HepG2 (cell line): Measurements from ENCODE around the gene CORO1C. TPM values are rescaled to one million over a fixed set of nuclear protein-coding genes. Genes with fewer than 3 reads are reported as not detected.

Source experiments
- ARNTL ChIP-seq: sonication (generic); formaldehyde crosslinking; IDR thresholded peaks from 2 replicates; pipeline ENCODE4 v1.4.0; 2020; ENCODE audit warnings: mild to moderate bottlenecking, missing genetic modification reagents
- ASH2L ChIP-seq: fragments of 300-600, 200-600 bp; sonication (generic); IDR thresholded peaks from 2 replicates; pipeline ENCODE4 v1.7.0; 2017; ENCODE audit warnings: low read depth, mild to moderate bottlenecking, moderate library complexity, mixed read lengths, low read length; ENCODE audit not compliant: insufficient read length
- CBFB ChIP-seq: sonication (generic); formaldehyde crosslinking; IDR thresholded peaks from 2 replicates; pipeline ENCODE4 v1.4.0; 2020; ENCODE audit warnings: missing genetic modification reagents
- FOXA1 ChIP-seq, 2 experiments: fragments of 450-650 bp in 1 of 2; sonication (generic) in 1 of 2; formaldehyde crosslinking in 1 of 2; IDR thresholded peaks; 2 replicates each; pipeline versions ENCODE4 v1.4.0 to v1.6.1; 2016 to 2020; ENCODE audit warnings: missing genetic modification reagents in 1 of 2
- KDM3A ChIP-seq: IDR thresholded peaks from 2 replicates; pipeline ENCODE4 v1.6.1; 2018; ENCODE audit warnings: low read depth, missing compliant biosample characterization
- LCORL ChIP-seq, 2 experiments: fragments of 450-650 bp in 1 of 2; sonication (generic) in 1 of 2; formaldehyde crosslinking in 1 of 2; IDR thresholded peaks; 2 replicates each; pipeline versions ENCODE4 v1.5.0 to v1.6.1; 2017 to 2020; ENCODE audit warnings: antibody characterized with exemption in 1 of 2, missing genetic modification reagents in 1 of 2
- RBAK ChIP-seq: sonication (generic); formaldehyde crosslinking; IDR thresholded peaks from 2 replicates; pipeline ENCODE4 v1.5.1; 2020; ENCODE audit warnings: mild to moderate bottlenecking, missing genetic modification reagents
- SP2 ChIP-seq: sonication (generic); formaldehyde crosslinking; IDR thresholded peaks from 2 replicates; pipeline ENCODE4 v1.5.1; 2020; ENCODE audit warnings: mild to moderate bottlenecking, missing genetic modification reagents
- TOPORS ChIP-seq: sonication (generic); formaldehyde crosslinking; IDR thresholded peaks from 2 replicates; pipeline ENCODE4 v1.8.0; 2023; ENCODE audit warnings: mild to moderate bottlenecking, missing genetic modification reagents
- ZEB1 ChIP-seq: IDR thresholded peaks from 2 replicates; pipeline ENCODE4 v1.6.1; 2012; ENCODE audit warnings: mild to moderate bottlenecking, low read depth, inconsistent platforms; ENCODE audit not compliant: insufficient replicate concordance
- ZNF12 ChIP-seq: sonication (generic); formaldehyde crosslinking; IDR thresholded peaks from 2 replicates; pipeline ENCODE4 v1.5.0; 2020; ENCODE audit warnings: missing genetic modification reagents
- ZNF263 ChIP-seq: sonication (generic); formaldehyde crosslinking; IDR thresholded peaks from 2 replicates; pipeline ENCODE4 v1.4.0; 2020; ENCODE audit warnings: missing genetic modification reagents
- ZNF589 ChIP-seq: sonication (generic); formaldehyde crosslinking; conservative IDR thresholded peaks from 2 replicates; pipeline ENCODE4 v1.8.0; 2022; ENCODE audit warnings: mild to moderate bottlenecking, moderate library complexity, missing genetic modification reagents
- ZSCAN20 ChIP-seq: sonication (generic); formaldehyde crosslinking; IDR thresholded peaks from 2 replicates; pipeline ENCODE4 v1.4.0; 2020; ENCODE audit warnings: missing genetic modification reagents, mild to moderate bottlenecking, borderline replicate concordance
- polyA plus RNA-seq, 8 experiments: library from polyadenylated mRNA; depleted of rRNA in 3 of 8; stranded (reverse) in 7 of 8; unstranded in 1 of 8; fragments of >200 nt; fragmentation: Illumina TruSeq in 4 of 8; extraction: Trizol in 4 of 8; gene quantifications; 2 replicates each; pipeline versions ENCODE4 v1.2.1 to v1.2.3, GENCODE V29; 2011 to 2016; ENCODE audit warnings: low read depth in 4 of 8, missing spikeins in 1 of 8, mixed read lengths in 1 of 8; ENCODE audit not compliant: insufficient read depth in 1 of 8
- total RNA-seq, 5 experiments: library from RNA; depleted of rRNA; stranded (reverse); fragments of >200 nt; fragmentation: Illumina TruSeq; extraction: Trizol; gene quantifications; 2 replicates each; pipeline ENCODE4 v1.2.3, GENCODE V29; 2016; ENCODE audit warnings: low read depth in 1 of 5
- TF ChIP-seq, protein P1 (sequence below): sonication (generic); formaldehyde crosslinking; IDR thresholded peaks from 2 replicates; pipeline ENCODE4 v1.5.1; 2020; ENCODE audit warnings: mild to moderate bottlenecking, moderate library complexity, missing genetic modification reagents
- TF ChIP-seq, protein P2 (sequence below): IDR thresholded peaks from 2 replicates; pipeline ENCODE4 v1.6.1; 2016; ENCODE audit warnings: missing genetic modification reagents, missing compliant biosample characterization
- TF ChIP-seq, protein P3 (sequence below): sonication (generic); formaldehyde crosslinking; IDR thresholded peaks from 2 replicates; pipeline ENCODE4 v1.4.0; 2020; ENCODE audit warnings: missing genetic modification reagents
- TF ChIP-seq, protein P4 (sequence below): sonication (generic); formaldehyde crosslinking; IDR thresholded peaks from 2 replicates; pipeline ENCODE4 v1.4.0; 2020; ENCODE audit warnings: missing genetic modification reagents

CORO1C gene
- total and polyA plus RNA-seq, 2 of the 13 experiments (the other 11 are each of a cell fraction or from before 2014, with no cell fraction given) = 73.7 to 131 TPM

DNA sequence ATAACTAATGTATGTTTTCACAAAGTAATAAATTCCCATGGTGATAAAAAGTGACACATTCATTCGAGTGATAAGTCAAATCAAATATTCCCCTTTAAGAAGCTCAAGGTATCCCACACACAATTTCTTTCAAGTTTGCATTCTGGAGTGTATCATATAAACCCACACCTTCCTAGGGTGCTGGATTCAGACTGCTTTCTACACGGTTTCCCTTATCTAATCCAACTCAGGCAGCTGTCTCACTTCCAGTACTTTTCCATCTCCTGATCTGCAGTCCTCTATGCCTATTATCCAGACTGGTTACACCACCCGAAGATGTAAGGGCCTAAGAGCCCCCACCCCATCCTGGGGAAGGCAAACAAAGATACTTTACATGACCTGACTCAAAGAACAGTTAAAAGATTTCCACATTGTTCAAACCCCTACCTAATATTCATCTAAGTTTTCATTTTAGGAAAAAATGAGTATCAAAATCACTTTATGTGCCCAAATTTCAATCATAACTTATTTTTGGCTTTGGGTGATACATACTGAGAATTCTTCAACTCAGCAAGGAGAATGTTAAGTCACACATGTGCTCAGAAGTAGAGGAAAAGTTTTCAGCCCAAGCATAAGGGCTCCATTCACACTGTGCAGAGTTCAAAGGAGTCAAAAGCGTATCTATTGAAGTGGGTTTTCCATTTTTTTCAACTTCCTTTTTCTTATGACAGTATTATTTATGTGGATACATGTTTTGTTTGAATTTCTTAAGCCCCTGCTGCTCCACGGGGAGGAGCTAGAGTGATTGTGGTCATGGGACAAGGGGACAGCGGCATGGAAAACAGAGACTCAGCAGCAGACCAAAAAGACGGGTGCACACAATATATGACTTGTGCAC, 41.8 kb downstream of the CORO1C start (continued):
- TF ChIP-seq, protein P1, sequence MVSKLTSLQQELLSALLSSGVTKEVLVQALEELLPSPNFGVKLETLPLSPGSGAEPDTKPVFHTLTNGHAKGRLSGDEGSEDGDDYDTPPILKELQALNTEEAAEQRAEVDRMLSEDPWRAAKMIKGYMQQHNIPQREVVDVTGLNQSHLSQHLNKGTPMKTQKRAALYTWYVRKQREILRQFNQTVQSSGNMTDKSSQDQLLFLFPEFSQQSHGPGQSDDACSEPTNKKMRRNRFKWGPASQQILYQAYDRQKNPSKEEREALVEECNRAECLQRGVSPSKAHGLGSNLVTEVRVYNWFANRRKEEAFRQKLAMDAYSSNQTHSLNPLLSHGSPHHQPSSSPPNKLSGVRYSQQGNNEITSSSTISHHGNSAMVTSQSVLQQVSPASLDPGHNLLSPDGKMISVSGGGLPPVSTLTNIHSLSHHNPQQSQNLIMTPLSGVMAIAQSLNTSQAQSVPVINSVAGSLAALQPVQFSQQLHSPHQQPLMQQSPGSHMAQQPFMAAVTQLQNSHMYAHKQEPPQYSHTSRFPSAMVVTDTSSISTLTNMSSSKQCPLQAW = no peak
- TF ChIP-seq, protein P2, sequence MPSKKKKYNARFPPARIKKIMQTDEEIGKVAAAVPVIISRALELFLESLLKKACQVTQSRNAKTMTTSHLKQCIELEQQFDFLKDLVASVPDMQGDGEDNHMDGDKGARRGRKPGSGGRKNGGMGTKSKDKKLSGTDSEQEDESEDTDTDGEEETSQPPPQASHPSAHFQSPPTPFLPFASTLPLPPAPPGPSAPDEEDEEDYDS = no peak
- peak; percentile 22; the same call in 1 of the 2 replicates for TF ChIP-seq ZNF12 (CRISPR knock-in tag)
- TF ChIP-seq, protein P3, sequence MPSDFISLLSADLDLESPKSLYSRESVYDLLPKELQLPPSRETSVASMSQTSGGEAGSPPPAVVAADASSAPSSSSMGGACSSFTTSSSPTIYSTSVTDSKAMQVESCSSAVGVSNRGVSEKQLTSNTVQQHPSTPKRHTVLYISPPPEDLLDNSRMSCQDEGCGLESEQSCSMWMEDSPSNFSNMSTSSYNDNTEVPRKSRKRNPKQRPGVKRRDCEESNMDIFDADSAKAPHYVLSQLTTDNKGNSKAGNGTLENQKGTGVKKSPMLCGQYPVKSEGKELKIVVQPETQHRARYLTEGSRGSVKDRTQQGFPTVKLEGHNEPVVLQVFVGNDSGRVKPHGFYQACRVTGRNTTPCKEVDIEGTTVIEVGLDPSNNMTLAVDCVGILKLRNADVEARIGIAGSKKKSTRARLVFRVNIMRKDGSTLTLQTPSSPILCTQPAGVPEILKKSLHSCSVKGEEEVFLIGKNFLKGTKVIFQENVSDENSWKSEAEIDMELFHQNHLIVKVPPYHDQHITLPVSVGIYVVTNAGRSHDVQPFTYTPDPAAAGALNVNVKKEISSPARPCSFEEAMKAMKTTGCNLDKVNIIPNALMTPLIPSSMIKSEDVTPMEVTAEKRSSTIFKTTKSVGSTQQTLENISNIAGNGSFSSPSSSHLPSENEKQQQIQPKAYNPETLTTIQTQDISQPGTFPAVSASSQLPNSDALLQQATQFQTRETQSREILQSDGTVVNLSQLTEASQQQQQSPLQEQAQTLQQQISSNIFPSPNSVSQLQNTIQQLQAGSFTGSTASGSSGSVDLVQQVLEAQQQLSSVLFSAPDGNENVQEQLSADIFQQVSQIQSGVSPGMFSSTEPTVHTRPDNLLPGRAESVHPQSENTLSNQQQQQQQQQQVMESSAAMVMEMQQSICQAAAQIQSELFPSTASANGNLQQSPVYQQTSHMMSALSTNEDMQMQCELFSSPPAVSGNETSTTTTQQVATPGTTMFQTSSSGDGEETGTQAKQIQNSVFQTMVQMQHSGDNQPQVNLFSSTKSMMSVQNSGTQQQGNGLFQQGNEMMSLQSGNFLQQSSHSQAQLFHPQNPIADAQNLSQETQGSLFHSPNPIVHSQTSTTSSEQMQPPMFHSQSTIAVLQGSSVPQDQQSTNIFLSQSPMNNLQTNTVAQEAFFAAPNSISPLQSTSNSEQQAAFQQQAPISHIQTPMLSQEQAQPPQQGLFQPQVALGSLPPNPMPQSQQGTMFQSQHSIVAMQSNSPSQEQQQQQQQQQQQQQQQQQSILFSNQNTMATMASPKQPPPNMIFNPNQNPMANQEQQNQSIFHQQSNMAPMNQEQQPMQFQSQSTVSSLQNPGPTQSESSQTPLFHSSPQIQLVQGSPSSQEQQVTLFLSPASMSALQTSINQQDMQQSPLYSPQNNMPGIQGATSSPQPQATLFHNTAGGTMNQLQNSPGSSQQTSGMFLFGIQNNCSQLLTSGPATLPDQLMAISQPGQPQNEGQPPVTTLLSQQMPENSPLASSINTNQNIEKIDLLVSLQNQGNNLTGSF = no peak
- TF ChIP-seq SP2 (CRISPR knock-in tag) = no peak
- no peak for TF ChIP-seq ZNF589
- no peak for TF ChIP-seq FOXA1 (IDR thresholded peaks at IDR 0.05)
- TF ChIP-seq FOXA1 (CRISPR knock-in tag; IDR thresholded peaks at IDR 0.05) = 0 out of 2 replicates have a peak, but pooled peaks have one; percentile 36
- no peak for TF ChIP-seq ZSCAN20 (CRISPR knock-in tag)
- no peak for TF ChIP-seq CBFB (CRISPR knock-in tag)
- peak; percentile 65 for TF ChIP-seq ASH2L
- TF ChIP-seq KDM3A (CRISPR knock-in tag) = no peak
- TF ChIP-seq ZNF263 = no peak
- no peak for TF ChIP-seq ARNTL
- TF ChIP-seq LCORL (IDR thresholded peaks at IDR 0.05) = no peak
- TF ChIP-seq LCORL (CRISPR knock-in tag; IDR thresholded peaks at IDR 0.05) = 0 out of 2 replicates have a peak, but pooled peaks have one; percentile 29
- TF ChIP-seq TOPORS (CRISPR knock-in tag) = no peak
- TF ChIP-seq, protein P4, sequence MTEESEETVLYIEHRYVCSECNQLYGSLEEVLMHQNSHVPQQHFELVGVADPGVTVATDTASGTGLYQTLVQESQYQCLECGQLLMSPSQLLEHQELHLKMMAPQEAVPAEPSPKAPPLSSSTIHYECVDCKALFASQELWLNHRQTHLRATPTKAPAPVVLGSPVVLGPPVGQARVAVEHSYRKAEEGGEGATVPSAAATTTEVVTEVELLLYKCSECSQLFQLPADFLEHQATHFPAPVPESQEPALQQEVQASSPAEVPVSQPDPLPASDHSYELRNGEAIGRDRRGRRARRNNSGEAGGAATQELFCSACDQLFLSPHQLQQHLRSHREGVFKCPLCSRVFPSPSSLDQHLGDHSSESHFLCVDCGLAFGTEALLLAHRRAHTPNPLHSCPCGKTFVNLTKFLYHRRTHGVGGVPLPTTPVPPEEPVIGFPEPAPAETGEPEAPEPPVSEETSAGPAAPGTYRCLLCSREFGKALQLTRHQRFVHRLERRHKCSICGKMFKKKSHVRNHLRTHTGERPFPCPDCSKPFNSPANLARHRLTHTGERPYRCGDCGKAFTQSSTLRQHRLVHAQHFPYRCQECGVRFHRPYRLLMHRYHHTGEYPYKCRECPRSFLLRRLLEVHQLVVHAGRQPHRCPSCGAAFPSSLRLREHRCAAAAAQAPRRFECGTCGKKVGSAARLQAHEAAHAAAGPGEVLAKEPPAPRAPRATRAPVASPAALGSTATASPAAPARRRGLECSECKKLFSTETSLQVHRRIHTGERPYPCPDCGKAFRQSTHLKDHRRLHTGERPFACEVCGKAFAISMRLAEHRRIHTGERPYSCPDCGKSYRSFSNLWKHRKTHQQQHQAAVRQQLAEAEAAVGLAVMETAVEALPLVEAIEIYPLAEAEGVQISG = no peak
- no peak for TF ChIP-seq RBAK
- TF ChIP-seq ZEB1 = no peak
